Panc1 (cell line): Measurements from ENCODE around the gene PPP1R26. TPM values are rescaled to one million over a fixed set of nuclear protein-coding genes. Genes with fewer than 3 reads are reported as not detected.

Experiments
- ATAC-seq: fragments of 200-7000 bp; cut with Tn5 transposase; 2 replicates; pipeline ENCODE4 v1.9.1; 2020; ENCODE audit warnings: mild to moderate bottlenecking, moderate library complexity
- BruUV-seq: library from RNA; stranded (reverse); fragments of 400-500 nt; replicated peaks from 2 replicates; lab custom pipeline; 2021; lab: Mats Ljungman, UMichigan
- CTCF ChIA-PET: fragments of 300-600 bp; sonication (Branson Sonifier 250); formaldehyde crosslinking; loops from one replicate; lab custom pipeline; 2022; ENCODE audit warnings: antibody characterized with exemption; lab: Charles Lee
- POLR2A ChIA-PET: fragments of 300-600 bp; sonication (Branson Sonifier 250); formaldehyde crosslinking; loops from one replicate; lab custom pipeline; 2022; ENCODE audit warnings: antibody characterized with exemption; lab: Charles Lee
- DNase-seq: peaks from one replicate; pipeline ENCODE4 v3.0.0-alpha.2; 2010; ENCODE audit warnings: low read depth, low spot score
- H3K27ac ChIP-seq: 2 replicates; pipeline ENCODE4 v1.5.1; 2011; ENCODE audit warnings: mild to moderate bottlenecking, low read length, inconsistent platforms
- H3K27me3 ChIP-seq: fragments of 200-500 bp; sonication (Bioruptor generic); 2 replicates; pipeline ENCODE4 v1.6.0; 2014; ENCODE audit warnings: low read length, inconsistent platforms; ENCODE audit not compliant: control insufficient read depth, insufficient read depth
- H3K36me3 ChIP-seq: fragments of 200-500 bp; sonication (Bioruptor generic); 2 replicates; pipeline ENCODE4 v1.5.1; 2014; ENCODE audit warnings: inconsistent platforms, mild to moderate bottlenecking, low read length, moderate library complexity; ENCODE audit not compliant: control insufficient read depth, insufficient read depth
- H3K4me1 ChIP-seq: 2 replicates; pipeline ENCODE4 v1.5.1; 2011; ENCODE audit warnings: inconsistent platforms, mild to moderate bottlenecking, low read length, moderate library complexity; ENCODE audit not compliant: control insufficient read depth, insufficient read depth
- H3K4me3 ChIP-seq, 2 experiments: 2 replicates each; pipeline ENCODE4 v1.5.1; 2011 to 2012; ENCODE audit warnings: low read depth in 2 of 2, low read length in 2 of 2, mild to moderate bottlenecking in 2 of 2, inconsistent platforms in 1 of 2, moderate library complexity in 1 of 2
- H3K9me3 ChIP-seq: fragments of 200-500 bp; sonication (Bioruptor generic); 2 replicates; pipeline ENCODE4 v1.5.1; 2014; ENCODE audit warnings: low read depth, mild to moderate bottlenecking, inconsistent platforms, low read length, moderate library complexity; ENCODE audit not compliant: control insufficient read depth, insufficient read depth
- POLR2AphosphoS5 ChIP-seq: IDR thresholded peaks from 2 replicates; pipeline ENCODE4 v1.6.1; 2012; ENCODE audit warnings: mild to moderate bottlenecking, low read depth, low read length, moderate library complexity
- SIN3A ChIP-seq: IDR thresholded peaks from 2 replicates; pipeline ENCODE4 v1.6.1; 2012; ENCODE audit warnings: low read depth, mild to moderate bottlenecking, low read length, moderate library complexity, borderline replicate concordance; ENCODE audit not compliant: insufficient read depth
- TCF7L2 ChIP-seq: IDR thresholded peaks from 2 replicates; pipeline ENCODE4 v1.6.1; 2011; ENCODE audit warnings: mild to moderate bottlenecking, low read depth, low read length, inconsistent platforms
- in situ Hi-C: cut with HindIII; loops from 2 replicates; pipeline ENCODE4 v1.10.0; 2016; ENCODE audit warnings: low sequenced_read_pairs, low pct_unique_long_range_greater_than_20kb
- intact Hi-C: fragments of 100-400 bp; cut with micrococcal nuclease; formaldehyde crosslinking; loops from one replicate; pipeline ENCODE4 v1.10.0; 2022; ENCODE audit not compliant: unreplicated experiment
- total RNA-seq: library from RNA; stranded (reverse); gene quantifications from one replicate; pipeline ENCODE4 v1.2.1, GENCODE V29; 2021; ENCODE audit not compliant: unreplicated experiment
- TF ChIP-seq, protein P1 (sequence below): fragments of 450-650 bp; IDR thresholded peaks from 2 replicates; pipeline ENCODE4 v1.5.1; 2017; ENCODE audit warnings: mild to moderate bottlenecking
- TF ChIP-seq, protein P2 (sequence below), 2 experiments: IDR thresholded peaks; 2 replicates each; pipeline ENCODE4 v1.6.1; 2011 to 2012; ENCODE audit warnings: low read depth in 2 of 2, control low read depth in 1 of 2, low read length in 1 of 2, mild to moderate bottlenecking in 1 of 2, moderate library complexity in 1 of 2; ENCODE audit not compliant: insufficient read depth in 1 of 2

The PPP1R26 gene
- total RNA-seq, 1 experiment from 2014 or later, result 17.5 TPM

DNA sequence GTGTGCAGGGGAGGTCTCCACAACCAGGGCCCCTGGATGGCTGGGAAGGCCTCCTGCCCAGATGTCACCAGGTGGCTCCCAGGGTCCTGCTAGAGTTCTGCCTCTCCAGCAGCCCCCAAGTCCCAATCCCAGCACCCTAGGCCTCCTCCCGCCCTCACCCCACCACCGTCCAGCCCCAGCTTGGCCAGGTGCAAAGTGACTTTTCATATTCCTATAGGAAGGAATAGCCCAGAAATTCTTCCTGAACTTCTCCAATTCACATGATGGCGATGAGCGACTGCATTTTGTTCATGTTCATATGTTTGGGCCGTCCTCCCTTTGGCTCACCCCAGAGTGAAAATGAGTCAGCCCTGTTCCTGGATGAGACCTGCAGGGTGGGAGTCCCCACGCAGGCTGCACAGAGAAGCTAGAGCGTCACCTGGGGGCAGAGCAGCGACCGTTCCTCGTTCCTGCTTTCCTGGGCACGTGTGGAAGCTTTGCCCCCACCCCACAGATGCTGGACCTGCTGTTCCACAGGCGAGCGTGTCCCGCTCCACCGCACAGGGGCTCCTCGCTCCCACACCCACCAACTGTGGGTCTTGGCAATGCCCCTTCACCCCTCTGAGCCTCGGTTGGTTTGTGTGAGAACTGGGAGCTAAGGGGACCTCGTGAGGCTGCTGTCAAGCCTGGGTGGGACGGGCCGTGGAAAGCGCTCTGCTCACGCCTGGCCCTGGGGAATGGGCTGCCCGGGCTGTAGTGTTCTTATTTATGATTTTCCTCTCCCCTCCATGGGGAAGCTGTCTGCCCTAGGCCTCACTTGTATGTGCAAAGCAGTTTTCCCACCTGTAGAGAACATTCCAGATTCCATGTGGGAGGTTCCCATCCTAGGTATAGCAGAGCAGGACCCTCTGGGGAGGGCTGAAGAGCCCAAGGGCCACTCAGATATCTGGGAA, 27.8 kb downstream of the PPP1R26 start:
- BruUV-seq, result no TSS peak
- ATAC-seq (no peak), DNase-seq (no peak)
- CTCF ChIA-PET, result no interaction called here
- Histone ChIP-seq H3K4me1 (no peaks in the 10 kb centered on the region), H3K36me3 (no peaks in the 10 kb centered on the region), H3K4me3 (no peak overlapping the region), H3K9me3 (no peaks in the 10 kb centered on the region), H3K27me3 (no peaks in the 10 kb centered on the region), H3K27ac (no peak overlapping the region)
- POLR2A ChIA-PET, result no interaction called here
- intact Hi-C loops, result no loop called here
- TF ChIP-seq POLR2AphosphoS5 (no peak), SIN3A (no peak)
- TF ChIP-seq, protein P1, sequence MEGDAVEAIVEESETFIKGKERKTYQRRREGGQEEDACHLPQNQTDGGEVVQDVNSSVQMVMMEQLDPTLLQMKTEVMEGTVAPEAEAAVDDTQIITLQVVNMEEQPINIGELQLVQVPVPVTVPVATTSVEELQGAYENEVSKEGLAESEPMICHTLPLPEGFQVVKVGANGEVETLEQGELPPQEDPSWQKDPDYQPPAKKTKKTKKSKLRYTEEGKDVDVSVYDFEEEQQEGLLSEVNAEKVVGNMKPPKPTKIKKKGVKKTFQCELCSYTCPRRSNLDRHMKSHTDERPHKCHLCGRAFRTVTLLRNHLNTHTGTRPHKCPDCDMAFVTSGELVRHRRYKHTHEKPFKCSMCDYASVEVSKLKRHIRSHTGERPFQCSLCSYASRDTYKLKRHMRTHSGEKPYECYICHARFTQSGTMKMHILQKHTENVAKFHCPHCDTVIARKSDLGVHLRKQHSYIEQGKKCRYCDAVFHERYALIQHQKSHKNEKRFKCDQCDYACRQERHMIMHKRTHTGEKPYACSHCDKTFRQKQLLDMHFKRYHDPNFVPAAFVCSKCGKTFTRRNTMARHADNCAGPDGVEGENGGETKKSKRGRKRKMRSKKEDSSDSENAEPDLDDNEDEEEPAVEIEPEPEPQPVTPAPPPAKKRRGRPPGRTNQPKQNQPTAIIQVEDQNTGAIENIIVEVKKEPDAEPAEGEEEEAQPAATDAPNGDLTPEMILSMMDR, result no peak
- TF ChIP-seq, protein P2, sequence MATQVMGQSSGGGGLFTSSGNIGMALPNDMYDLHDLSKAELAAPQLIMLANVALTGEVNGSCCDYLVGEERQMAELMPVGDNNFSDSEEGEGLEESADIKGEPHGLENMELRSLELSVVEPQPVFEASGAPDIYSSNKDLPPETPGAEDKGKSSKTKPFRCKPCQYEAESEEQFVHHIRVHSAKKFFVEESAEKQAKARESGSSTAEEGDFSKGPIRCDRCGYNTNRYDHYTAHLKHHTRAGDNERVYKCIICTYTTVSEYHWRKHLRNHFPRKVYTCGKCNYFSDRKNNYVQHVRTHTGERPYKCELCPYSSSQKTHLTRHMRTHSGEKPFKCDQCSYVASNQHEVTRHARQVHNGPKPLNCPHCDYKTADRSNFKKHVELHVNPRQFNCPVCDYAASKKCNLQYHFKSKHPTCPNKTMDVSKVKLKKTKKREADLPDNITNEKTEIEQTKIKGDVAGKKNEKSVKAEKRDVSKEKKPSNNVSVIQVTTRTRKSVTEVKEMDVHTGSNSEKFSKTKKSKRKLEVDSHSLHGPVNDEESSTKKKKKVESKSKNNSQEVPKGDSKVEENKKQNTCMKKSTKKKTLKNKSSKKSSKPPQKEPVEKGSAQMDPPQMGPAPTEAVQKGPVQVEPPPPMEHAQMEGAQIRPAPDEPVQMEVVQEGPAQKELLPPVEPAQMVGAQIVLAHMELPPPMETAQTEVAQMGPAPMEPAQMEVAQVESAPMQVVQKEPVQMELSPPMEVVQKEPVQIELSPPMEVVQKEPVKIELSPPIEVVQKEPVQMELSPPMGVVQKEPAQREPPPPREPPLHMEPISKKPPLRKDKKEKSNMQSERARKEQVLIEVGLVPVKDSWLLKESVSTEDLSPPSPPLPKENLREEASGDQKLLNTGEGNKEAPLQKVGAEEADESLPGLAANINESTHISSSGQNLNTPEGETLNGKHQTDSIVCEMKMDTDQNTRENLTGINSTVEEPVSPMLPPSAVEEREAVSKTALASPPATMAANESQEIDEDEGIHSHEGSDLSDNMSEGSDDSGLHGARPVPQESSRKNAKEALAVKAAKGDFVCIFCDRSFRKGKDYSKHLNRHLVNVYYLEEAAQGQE (IDR thresholded peaks at IDR 0.05; ENCODE audit: insufficient read depth in 1 of 2, low read depth in 2 of 2, low read length in 1 of 2), result no peak
- in situ Hi-C loops, result no loop called here

DNA sequence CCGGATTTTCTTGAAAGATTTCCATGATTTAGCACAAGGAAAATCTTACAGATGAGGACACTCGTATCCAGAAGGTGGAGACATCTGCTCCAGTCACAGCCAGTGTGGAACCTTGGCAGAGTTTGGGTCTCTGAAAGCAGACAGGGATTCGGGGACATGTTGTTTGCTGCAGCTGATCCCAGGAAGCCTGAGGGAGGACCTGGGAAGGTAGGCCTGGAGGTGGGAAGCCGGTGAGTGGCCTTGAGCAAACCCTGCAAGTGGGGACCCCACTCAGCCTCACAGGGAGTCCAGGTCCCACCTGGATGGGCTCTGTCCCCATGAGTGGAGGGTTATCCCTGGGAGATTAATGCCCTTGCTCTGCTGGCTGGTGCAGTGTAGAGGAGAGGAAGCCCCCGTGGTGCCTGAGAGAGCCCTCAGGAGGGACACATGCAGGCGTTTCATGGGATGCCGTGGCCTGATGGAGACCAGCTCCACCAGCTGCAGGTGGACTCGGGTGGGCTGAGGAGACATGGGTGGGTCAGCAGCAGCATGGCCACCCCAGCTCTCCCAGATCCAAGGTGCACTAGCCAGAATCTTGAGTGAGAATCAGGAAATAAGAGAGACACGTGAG, 28.7 kb downstream of the PPP1R26 start:
- Histone ChIP-seq H3K36me3 (no peaks in the 10 kb centered on the region), H3K27ac (no peak overlapping the region), H3K4me1 (no peaks in the 10 kb centered on the region), H3K4me3 (no peak overlapping the region), H3K9me3 (no peaks in the 10 kb centered on the region), H3K27me3 (no peaks in the 10 kb centered on the region)
- no peak for DNase-seq
- ChIA-PET CTCF (no interaction called here), POLR2A (no interaction called here)
- intact Hi-C loops, result no loop called here
- in situ Hi-C loops, result no loop called here
- TF ChIP-seq TCF7L2 (no peak), SIN3A (no peak), POLR2AphosphoS5 (no peak)
- TF ChIP-seq, protein P1, result no peak
- TF ChIP-seq, protein P2 (IDR thresholded peaks at IDR 0.05; ENCODE audit: insufficient read depth in 1 of 2, low read depth in 2 of 2, low read length in 1 of 2), result no peak
- ATAC-seq, result no peak
- no TSS peak for BruUV-seq
